Measurements from ENCODE around the gene APBB1IP. TPM values are rescaled to one million over a fixed set of nuclear protein-coding genes. Genes with fewer than 3 reads are reported as not detected.
"Not testable (repeated sequence)": the region's sequence is repeated elsewhere in the genome, so short reads cannot be mapped to it uniquely, and the experiment has no call there.

Gene APBB1IP
- total RNA-seq, 2 experiments from 2014 or later = 81.1 to 88.7 TPM

GRCh38 chr10:26472492-26472778 is 34.3 kb downstream of the APBB1IP start:
- no peaks in the 10 kb centered on the region for H3K27me3 Mint-ChIP-seq
- peak overlapping the region; percentile 59 for H3K27ac Mint-ChIP-seq
- ATAC-seq (ENCODE audit: low read depth) (no peak), DNase-seq (no peak)
- H3K4me1 Mint-ChIP-seq = peaks cover 76% of the 10 kb centered on the region
- H3K36me3 Mint-ChIP-seq = peaks cover 46% of the 10 kb centered on the region
- peaks cover 3% of the 10 kb centered on the region for H3K9me3 Mint-ChIP-seq
- POLR2A ChIA-PET = interaction anchor here (0.6 to 2.1 kb wide), 3 partner anchors 8 to 31 kb away, joined by 3 to 5 read pairs (median 4); no protein-coding TSS in a partner anchor
- peak overlapping the region; percentile 7 for H3K4me3 Mint-ChIP-seq

GRCh38 chr10:26474026-26474425 is 35.9 kb downstream of the APBB1IP start:
- peak; percentile 31 for ATAC-seq (ENCODE audit: low read depth)
- H3K36me3 Mint-ChIP-seq = peaks cover 49% of the 10 kb centered on the region
- peaks cover 3% of the 10 kb centered on the region for H3K9me3 Mint-ChIP-seq
- no peaks in the 10 kb centered on the region for H3K27me3 Mint-ChIP-seq
- POLR2A ChIA-PET = interaction anchor here (2.8 kb wide), 1 partner anchor 36 kb away, joined by 15 read pairs; the partner anchor contains the start of gene APBB1IP
- H3K4me3 Mint-ChIP-seq = peak overlapping the region; percentile 16
- peak overlapping the region; percentile 91 for H3K27ac Mint-ChIP-seq
- peaks cover 76% of the 10 kb centered on the region for H3K4me1 Mint-ChIP-seq
- DNase-seq = no peak

GRCh38 chr10:26474845-26475244 is 36.7 kb downstream of the APBB1IP start:
- Mint-ChIP-seq H3K36me3 (peaks cover 45% of the 10 kb centered on the region), H3K4me1 (peaks cover 76% of the 10 kb centered on the region), H3K4me3 (peak overlapping the region; percentile 76), H3K27ac (peak overlapping the region; percentile 91)
- not testable (repeated sequence) for DNase-seq, H3K9me3 Mint-ChIP-seq, H3K27me3 Mint-ChIP-seq
- peak; percentile 58 for ATAC-seq (ENCODE audit: low read depth)
- POLR2A ChIA-PET = interaction anchor here (0.5 to 2.8 kb wide), 3 partner anchors 24 to 36 kb away, joined by 3 to 15 read pairs (median 4); partner anchors contain the start of gene APBB1IP

GRCh38 chr10:26475386-26475785 is 37.2 kb downstream of the APBB1IP start:
- DNase-seq (no peak), ATAC-seq (ENCODE audit: low read depth) (peak; percentile 39)
- H3K27me3 Mint-ChIP-seq = no peaks in the 10 kb centered on the region
- peaks cover 77% of the 10 kb centered on the region for H3K4me1 Mint-ChIP-seq
- H3K4me3 Mint-ChIP-seq = peak overlapping the region; percentile 76
- no peaks in the 10 kb centered on the region for H3K9me3 Mint-ChIP-seq
- peaks cover 49% of the 10 kb centered on the region for H3K36me3 Mint-ChIP-seq
- POLR2A ChIA-PET = interaction anchor here (0.5 to 2.8 kb wide), 4 partner anchors 8 to 37 kb away, joined by 3 to 15 read pairs (median 7); partner anchors contain the start of gene APBB1IP
- peak overlapping the region; percentile 91 for H3K27ac Mint-ChIP-seq

DNA sequence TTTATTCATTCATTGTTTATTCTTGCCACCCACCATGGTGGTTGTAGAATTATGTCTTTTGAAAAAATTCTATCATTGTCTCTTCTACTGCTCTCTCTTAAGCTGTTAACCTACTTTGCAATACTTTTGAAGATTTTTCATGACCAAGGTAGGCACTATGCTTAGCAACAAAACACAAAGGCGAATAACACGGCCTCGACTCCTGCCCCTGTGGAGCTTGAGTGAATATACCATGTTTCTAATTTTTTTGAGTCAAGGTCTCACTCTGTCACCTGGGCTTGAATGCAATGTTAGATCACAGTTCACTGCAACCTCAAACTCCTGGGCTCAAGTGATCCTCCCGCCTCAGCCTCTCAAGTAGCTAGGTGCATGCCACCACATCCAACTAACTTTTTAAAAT is 39.4 kb downstream of the APBB1IP start:
- Mint-ChIP-seq H3K9me3 (no peaks in the 10 kb centered on the region), H3K36me3 (peaks cover 31% of the 10 kb centered on the region), H3K4me3 (peak overlapping the region; percentile 60), H3K4me1 (peaks cover 71% of the 10 kb centered on the region), H3K27ac (peak overlapping the region; percentile 66), H3K27me3 (no peaks in the 10 kb centered on the region)
- POLR2A ChIA-PET = interaction anchor here (1.7 to 1.8 kb wide), 2 partner anchors 10 to 39 kb away, joined by 6 to 7 read pairs; partner anchors contain the start of gene APBB1IP
- ATAC-seq (ENCODE audit: low read depth) (no peak), DNase-seq (no peak)

DNA sequence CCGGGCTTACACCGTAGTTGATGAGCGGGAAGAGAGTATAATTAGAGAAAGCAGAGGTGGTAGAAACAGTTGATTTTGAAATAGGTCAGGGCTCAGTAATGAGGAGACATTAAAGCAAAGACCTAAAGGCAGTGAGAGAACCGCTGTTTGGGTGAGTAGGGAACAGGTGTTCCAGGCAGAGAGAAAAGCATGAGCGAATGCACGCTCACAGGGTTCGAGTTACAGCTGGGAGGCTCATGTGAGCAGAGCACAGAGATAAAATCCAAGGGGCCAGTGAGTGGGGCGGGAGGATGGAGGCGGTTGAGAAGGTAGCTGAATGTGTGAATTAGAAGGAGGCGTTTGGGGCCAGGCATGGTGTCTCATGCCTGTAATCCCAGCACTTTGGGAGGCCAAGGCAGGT is 39.9 kb downstream of the APBB1IP start:
- no peak for ATAC-seq (ENCODE audit: low read depth)
- Mint-ChIP-seq H3K4me3 (peak overlapping the region; percentile 60), H3K9me3 (no peaks in the 10 kb centered on the region), H3K4me1 (peaks cover 67% of the 10 kb centered on the region), H3K27ac (peak overlapping the region; percentile 86), H3K27me3 (no peaks in the 10 kb centered on the region), H3K36me3 (peaks cover 29% of the 10 kb centered on the region)
- no peak for DNase-seq
- POLR2A ChIA-PET = interaction anchor here (1.0 to 1.8 kb wide), 4 partner anchors 11 to 40 kb away, joined by 3 to 7 read pairs (median 6); partner anchors contain the start of gene APBB1IP

DNA sequence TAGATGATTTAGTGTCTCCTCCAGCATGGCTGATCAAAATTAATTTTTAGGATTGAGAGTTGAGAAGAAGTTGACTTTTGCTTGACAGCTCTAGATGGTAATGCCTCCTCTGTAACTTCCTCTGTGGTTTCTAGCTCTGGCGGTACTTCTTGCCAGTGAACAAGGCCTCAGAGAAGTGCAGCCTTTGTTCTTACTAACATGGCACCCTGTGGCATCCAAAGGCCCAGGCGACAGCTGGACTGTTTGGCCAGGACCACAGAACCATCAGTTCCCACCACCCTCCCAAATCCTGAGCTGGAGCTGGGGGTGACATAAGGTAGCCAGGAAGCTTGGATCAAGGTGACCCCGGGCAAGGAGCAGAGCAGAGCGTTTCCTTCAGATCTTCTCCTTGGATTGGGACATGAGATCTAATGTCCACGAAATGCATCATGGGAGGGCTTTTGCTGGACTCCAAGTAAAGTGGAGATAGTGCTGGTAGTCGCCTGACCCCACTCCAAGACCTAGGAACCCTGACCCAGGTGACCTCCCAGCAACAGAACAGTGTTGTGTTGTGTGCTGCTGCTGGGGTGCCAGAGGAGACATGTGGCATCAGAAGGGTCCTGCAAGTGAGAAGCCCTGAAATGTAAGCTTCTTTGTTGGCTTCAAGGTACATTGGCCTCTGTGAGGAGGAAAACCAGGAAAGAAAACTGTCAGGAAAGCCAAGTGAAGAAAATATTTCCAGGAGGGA is 41.8 kb downstream of the APBB1IP start:
- Mint-ChIP-seq H3K36me3 (peaks cover 25% of the 10 kb centered on the region), H3K4me3 (peak overlapping the region; percentile 80), H3K27me3 (no peaks in the 10 kb centered on the region), H3K4me1 (peaks cover 60% of the 10 kb centered on the region), H3K9me3 (no peaks in the 10 kb centered on the region), H3K27ac (peak overlapping the region; percentile 97)
- ATAC-seq (ENCODE audit: low read depth) = peak; percentile 53
- peak; percentile 61 for DNase-seq
- POLR2A ChIA-PET = interaction anchor here (0.6 to 2.4 kb wide), 8 partner anchors 8 to 41 kb away, joined by 3 to 20 read pairs (median 4); partner anchors contain the start of gene APBB1IP

GRCh38 chr10:26481315-26481692 is 43.2 kb downstream of the APBB1IP start:
- no peak for DNase-seq
- ATAC-seq (ENCODE audit: low read depth) = no peak
- peak overlapping the region; percentile 97 for H3K27ac Mint-ChIP-seq
- H3K4me1 Mint-ChIP-seq = peaks cover 61% of the 10 kb centered on the region
- POLR2A ChIA-PET = interaction anchor here (0.8 to 2.4 kb wide), 5 partner anchors 13 to 42 kb away, joined by 3 to 20 read pairs (median 3); no protein-coding TSS in a partner anchor
- no peaks in the 10 kb centered on the region for H3K9me3 Mint-ChIP-seq
- H3K36me3 Mint-ChIP-seq = peaks cover 29% of the 10 kb centered on the region
- H3K4me3 Mint-ChIP-seq = peak overlapping the region; percentile 15
- no peaks in the 10 kb centered on the region for H3K27me3 Mint-ChIP-seq

GRCh38 chr10:26481914-26482550 is 43.9 kb downstream of the APBB1IP start:
- ATAC-seq (ENCODE audit: low read depth) = peak; percentile 66
- no peak for DNase-seq

GRCh38 chr10:26483554-26483953 is 45.4 kb downstream of the APBB1IP start:
- Mint-ChIP-seq H3K9me3 (no peaks in the 10 kb centered on the region), H3K27me3 (no peaks in the 10 kb centered on the region), H3K4me1 (peaks cover 64% of the 10 kb centered on the region), H3K4me3 (peak overlapping the region; percentile 74), H3K27ac (peak overlapping the region; percentile 94), H3K36me3 (peaks cover 20% of the 10 kb centered on the region)
- DNase-seq (no peak), ATAC-seq (ENCODE audit: low read depth) (no peak)
- POLR2A ChIA-PET = interaction anchor here (0.6 to 1.6 kb wide), 4 partner anchors 12 to 461 kb away, joined by 3 to 6 read pairs (median 4); partner anchors contain the start of gene APBB1IP

More at GRCh38 chr10:26481914-26482550, 43.9 kb downstream of the APBB1IP start:
- peaks cover 27% of the 10 kb centered on the region for H3K36me3 Mint-ChIP-seq
- no peaks in the 10 kb centered on the region for H3K9me3 Mint-ChIP-seq
- no peaks in the 10 kb centered on the region for H3K27me3 Mint-ChIP-seq
- peak overlapping the region; percentile 94 for H3K27ac Mint-ChIP-seq
- peaks cover 65% of the 10 kb centered on the region for H3K4me1 Mint-ChIP-seq
- POLR2A ChIA-PET = interaction anchor here (0.8 to 2.4 kb wide), 6 partner anchors 11 to 43 kb away, joined by 3 to 20 read pairs (median 5); no protein-coding TSS in a partner anchor
- H3K4me3 Mint-ChIP-seq = peak overlapping the region; percentile 74

DNA sequence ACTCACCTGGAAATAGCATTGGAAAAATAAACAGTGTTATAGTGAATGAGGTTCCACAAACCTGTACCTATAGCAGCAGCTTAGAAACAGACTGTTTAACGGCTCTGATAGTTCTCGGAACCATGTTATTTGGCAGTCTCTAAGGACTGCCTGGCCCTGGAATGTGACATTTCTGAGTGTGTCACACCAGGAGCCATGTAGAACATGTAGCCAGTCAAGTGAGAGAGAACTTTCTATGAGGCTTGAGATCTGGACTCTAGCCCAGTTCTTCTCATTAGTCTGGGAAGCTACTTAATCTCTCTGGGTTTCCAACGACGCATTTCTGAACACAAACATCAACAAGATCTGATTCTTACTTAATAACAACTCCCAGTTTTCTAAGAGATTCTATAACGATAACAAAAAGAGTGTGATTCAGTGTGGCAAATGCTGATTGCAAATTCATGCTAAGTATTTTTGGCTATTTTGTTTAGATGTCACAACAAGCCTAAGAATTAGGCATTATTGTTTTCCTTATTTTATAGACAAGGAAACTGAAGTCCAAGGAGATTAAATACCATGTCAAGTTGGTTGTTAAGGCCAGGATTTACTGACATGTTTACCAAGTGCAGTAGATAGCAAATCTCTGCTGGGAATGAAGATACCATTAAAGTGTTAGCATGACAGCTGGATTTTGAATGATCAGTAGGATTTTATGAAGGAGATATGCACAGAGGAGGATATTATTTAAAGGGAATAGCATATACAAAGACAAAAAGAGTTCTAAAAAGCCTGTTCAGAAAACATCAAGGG is 47.2 kb downstream of the APBB1IP start:
- Mint-ChIP-seq H3K27me3 (no peaks in the 10 kb centered on the region), H3K36me3 (peaks cover 21% of the 10 kb centered on the region), H3K4me3 (no peak overlapping the region), H3K4me1 (peaks cover 62% of the 10 kb centered on the region), H3K27ac (peak overlapping the region; percentile 80), H3K9me3 (no peaks in the 10 kb centered on the region)
- ATAC-seq (ENCODE audit: low read depth) (no peak), DNase-seq (no peak)
- POLR2A ChIA-PET = no interaction called here

DNA sequence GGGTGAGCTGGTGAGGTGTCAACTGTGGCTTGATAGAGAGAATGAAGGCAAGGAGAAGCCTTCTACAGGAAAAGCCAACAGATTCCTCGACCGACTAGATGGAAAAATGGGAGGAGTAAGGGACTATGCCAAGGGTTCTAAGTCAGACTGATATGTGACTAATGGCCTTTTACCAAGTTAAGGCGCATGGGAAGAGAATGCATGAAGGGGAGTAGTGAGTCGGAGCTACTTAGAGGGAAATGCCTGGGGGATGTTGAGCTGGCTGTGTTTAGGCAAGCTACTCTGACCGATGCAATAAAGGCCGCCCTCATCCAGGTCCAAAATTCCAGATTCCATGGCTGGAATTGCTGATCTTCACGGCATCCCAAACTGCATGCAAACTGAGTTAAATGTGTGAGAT is 48.2 kb downstream of the APBB1IP start:
- Mint-ChIP-seq H3K4me1 (peaks cover 56% of the 10 kb centered on the region), H3K36me3 (peaks cover 20% of the 10 kb centered on the region), H3K27ac (peak overlapping the region; percentile 94), H3K9me3 (no peaks in the 10 kb centered on the region), H3K27me3 (no peaks in the 10 kb centered on the region), H3K4me3 (peak overlapping the region; percentile 17)
- no peak for ATAC-seq (ENCODE audit: low read depth)
- POLR2A ChIA-PET = interaction anchor here (1.0 to 1.5 kb wide), 3 partner anchors 18 to 48 kb away, joined by 3 to 4 read pairs (median 4); partner anchors contain the start of gene APBB1IP
- DNase-seq = no peak
